OCI-LY3 (cell line): ENCODE measurements around the gene IFNB1.

ENCODE experiments used
- CTCF ChIP-seq: fragments of 200-600, 300-600 bp; sonication (generic); IDR thresholded peaks from 2 replicates; pipeline ENCODE4 v1.5.1; 2014; ENCODE audit warnings: antibody characterized with exemption, low read length, low read depth
- EZH2phosphoT487 ChIP-seq: fragments of 200-600 bp; shearing (Covaris generic); IDR thresholded peaks from 2 replicates; pipeline ENCODE4 v1.6.1; 2018; ENCODE audit warnings: antibody characterized with exemption, mixed run types, low read depth

GRCh38 chr9:21047281-21047691, 30.5 kb downstream of the IFNB1 start:
- TF ChIP-seq CTCF (no peak), EZH2phosphoT487 (no peak)
